Measurements from ENCODE around the gene TRABD2B.

The TRABD2B gene

GRCh38 chr1:47997289-47998200, at the start of gene TRABD2B:
TRABD2B (minus strand) TSS chr1:47997385.
- in situ Hi-C loops (cut with HindIII; ENCODE audit: low sequenced_read_pairs) = no loop called here

- in situ Hi-C loops (cut with HindIII; ENCODE audit: low sequenced_read_pairs) = no loop called here
Observed at GRCh38 chr1:48044311-48044710, 47.1 kb upstream of the TRABD2B start.

- in situ Hi-C loops (cut with HindIII; ENCODE audit: low sequenced_read_pairs) = no loop called here
Observed at GRCh38 chr1:48043622-48044021, 46.4 kb upstream of the TRABD2B start.

- in situ Hi-C loops (cut with HindIII; ENCODE audit: low sequenced_read_pairs) = no loop called here
Observed at GRCh38 chr1:48040154-48040553, 43.0 kb upstream of the TRABD2B start.

- in situ Hi-C loops (cut with HindIII; ENCODE audit: low sequenced_read_pairs) = no loop called here
Observed at GRCh38 chr1:48039088-48040054, 42.2 kb upstream of the TRABD2B start.

GRCh38 chr1:48038270-48038767, 41.1 kb upstream of the TRABD2B start:
- in situ Hi-C loops (cut with HindIII; ENCODE audit: low sequenced_read_pairs) = no loop called here

GRCh38 chr1:48036710-48037355, 39.6 kb upstream of the TRABD2B start:
- in situ Hi-C loops (cut with HindIII; ENCODE audit: low sequenced_read_pairs) = no loop called here

- in situ Hi-C loops (cut with HindIII; ENCODE audit: low sequenced_read_pairs) = no loop called here
Observed at GRCh38 chr1:48035371-48036141, 38.4 kb upstream of the TRABD2B start.

- in situ Hi-C loops (cut with HindIII; ENCODE audit: low sequenced_read_pairs) = no loop called here
Observed at GRCh38 chr1:48033495-48034045, 36.4 kb upstream of the TRABD2B start.

GRCh38 chr1:48031676-48032075, 34.5 kb upstream of the TRABD2B start:
- in situ Hi-C loops (cut with HindIII; ENCODE audit: low sequenced_read_pairs) = no loop called here

GRCh38 chr1:48030696-48031365, 33.6 kb upstream of the TRABD2B start:
- in situ Hi-C loops (cut with HindIII; ENCODE audit: low sequenced_read_pairs) = no loop called here

GRCh38 chr1:48030211-48030610, 33.0 kb upstream of the TRABD2B start:
- in situ Hi-C loops (cut with HindIII; ENCODE audit: low sequenced_read_pairs) = no loop called here

- in situ Hi-C loops (cut with HindIII; ENCODE audit: low sequenced_read_pairs) = no loop called here
Observed at GRCh38 chr1:48028218-48029069, 31.3 kb upstream of the TRABD2B start.

- in situ Hi-C loops (cut with HindIII; ENCODE audit: low sequenced_read_pairs) = no loop called here
Observed at GRCh38 chr1:48027533-48027835, 30.3 kb upstream of the TRABD2B start.

GRCh38 chr1:48026701-48027532, 29.7 kb upstream of the TRABD2B start:
- in situ Hi-C loops (cut with HindIII; ENCODE audit: low sequenced_read_pairs) = no loop called here

GRCh38 chr1:48026275-48026674, 29.1 kb upstream of the TRABD2B start:
- in situ Hi-C loops (cut with HindIII; ENCODE audit: low sequenced_read_pairs) = no loop called here

- in situ Hi-C loops (cut with HindIII; ENCODE audit: low sequenced_read_pairs) = no loop called here
Observed at GRCh38 chr1:48025076-48025475, 27.9 kb upstream of the TRABD2B start.

- in situ Hi-C loops (cut with HindIII; ENCODE audit: low sequenced_read_pairs) = no loop called here
Observed at GRCh38 chr1:48023488-48023887, 26.3 kb upstream of the TRABD2B start.
